ENCODE data around the gene WDFY1.

DNA sequence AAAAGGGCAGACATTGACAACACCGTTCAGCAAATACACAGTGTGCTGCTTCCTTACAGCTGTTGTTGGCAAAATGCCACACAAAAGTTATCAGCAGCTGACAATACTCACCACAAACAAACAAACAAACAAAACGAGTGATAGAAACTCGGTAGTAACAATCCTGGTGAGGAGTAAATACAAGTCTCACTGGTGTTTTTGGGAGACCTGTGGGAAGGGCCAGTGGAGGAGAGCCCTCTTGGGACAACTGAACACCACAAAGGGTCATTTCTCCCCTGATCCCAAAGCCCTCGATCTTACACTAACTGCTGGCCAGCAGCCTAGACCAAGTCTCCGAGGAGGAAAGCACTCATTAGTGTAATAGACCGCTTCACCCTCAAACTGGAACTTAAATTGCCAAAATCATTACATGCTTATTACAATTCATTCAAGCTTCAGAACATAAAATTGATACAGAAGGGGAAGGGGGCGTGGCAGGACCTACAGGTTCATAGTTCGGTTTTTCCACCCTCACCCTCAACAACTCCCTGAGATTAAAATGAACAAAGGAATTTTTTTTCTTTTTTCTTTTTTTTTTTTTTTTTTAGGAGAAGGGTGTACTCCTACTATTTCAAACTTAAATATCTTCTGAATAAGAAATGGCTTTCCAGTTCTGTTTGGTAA is 112.8 kb downstream of the WDFY1 start:
- TF ChIP-seq, protein P1, sequence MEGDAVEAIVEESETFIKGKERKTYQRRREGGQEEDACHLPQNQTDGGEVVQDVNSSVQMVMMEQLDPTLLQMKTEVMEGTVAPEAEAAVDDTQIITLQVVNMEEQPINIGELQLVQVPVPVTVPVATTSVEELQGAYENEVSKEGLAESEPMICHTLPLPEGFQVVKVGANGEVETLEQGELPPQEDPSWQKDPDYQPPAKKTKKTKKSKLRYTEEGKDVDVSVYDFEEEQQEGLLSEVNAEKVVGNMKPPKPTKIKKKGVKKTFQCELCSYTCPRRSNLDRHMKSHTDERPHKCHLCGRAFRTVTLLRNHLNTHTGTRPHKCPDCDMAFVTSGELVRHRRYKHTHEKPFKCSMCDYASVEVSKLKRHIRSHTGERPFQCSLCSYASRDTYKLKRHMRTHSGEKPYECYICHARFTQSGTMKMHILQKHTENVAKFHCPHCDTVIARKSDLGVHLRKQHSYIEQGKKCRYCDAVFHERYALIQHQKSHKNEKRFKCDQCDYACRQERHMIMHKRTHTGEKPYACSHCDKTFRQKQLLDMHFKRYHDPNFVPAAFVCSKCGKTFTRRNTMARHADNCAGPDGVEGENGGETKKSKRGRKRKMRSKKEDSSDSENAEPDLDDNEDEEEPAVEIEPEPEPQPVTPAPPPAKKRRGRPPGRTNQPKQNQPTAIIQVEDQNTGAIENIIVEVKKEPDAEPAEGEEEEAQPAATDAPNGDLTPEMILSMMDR (IDR thresholded peaks at IDR 0.05): no peak
- TF ChIP-seq POLR2A (IDR thresholded peaks at IDR 0.05): no peak
- no peak for TF ChIP-seq EP300 (IDR thresholded peaks at IDR 0.05; ENCODE audit: low read depth)
- no peak for TF ChIP-seq POLR2AphosphoS5 (IDR thresholded peaks at IDR 0.05)
